Measurements from ENCODE around the gene SMAGP. TPM values are rescaled to one million over a fixed set of nuclear protein-coding genes. Genes with fewer than 3 reads are reported as not detected.
"Not testable (repeated sequence)": the region's sequence is repeated elsewhere in the genome, so short reads cannot be mapped to it uniquely, and the experiment has no call there.

SMAGP gene
- total RNA-seq, 1 donor from 2014 or later, result 167 TPM

GRCh38 chr12:51229116-51229809 is 41.0 kb downstream of the SMAGP start:
- DNase-seq (ENCODE audit: low spot score), result no peak
- Mint-ChIP-seq H3K36me3 (ENCODE audit: low read depth, unreplicated experiment) (peaks cover 9% of the 10 kb centered on the region), H3K27ac (ENCODE audit: unreplicated experiment) (peak overlapping the region; percentile 24), H3K4me3 (ENCODE audit: unreplicated experiment) (no peak overlapping the region), H3K9me3 (ENCODE audit: unreplicated experiment) (no peaks in the 10 kb centered on the region), H3K27me3 (ENCODE audit: unreplicated experiment) (no peaks in the 10 kb centered on the region), H3K4me1 (ENCODE audit: unreplicated experiment) (no peaks in the 10 kb centered on the region)
- TF ChIP-seq CTCF (IDR thresholded peaks at IDR 0.05; ENCODE audit: unreplicated experiment), result no peak

DNA sequence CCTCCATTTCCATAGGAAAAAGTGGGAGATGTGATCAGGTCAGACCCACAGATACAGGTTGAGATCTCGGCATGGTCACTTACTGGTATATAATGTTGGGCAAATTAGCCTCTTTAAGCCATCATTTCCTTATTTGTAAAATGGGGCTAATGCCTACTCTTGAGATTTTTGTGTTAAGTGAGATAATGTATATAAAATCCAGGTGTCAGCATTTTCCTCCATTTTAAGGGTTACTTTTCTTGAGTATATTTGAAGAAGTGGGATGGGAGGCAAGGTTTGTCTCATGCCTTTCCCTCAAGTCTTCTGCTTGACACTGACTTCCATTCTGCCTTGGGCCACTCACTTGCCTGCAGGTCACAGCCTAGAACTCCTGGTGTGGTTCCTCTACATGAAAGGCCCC is 42.3 kb downstream of the SMAGP start:
- no peak for DNase-seq (ENCODE audit: low spot score)
- H3K4me1 Mint-ChIP-seq (ENCODE audit: unreplicated experiment), result no peaks in the 10 kb centered on the region
- H3K9me3 Mint-ChIP-seq (ENCODE audit: unreplicated experiment), result no peaks in the 10 kb centered on the region
- H3K27me3 Mint-ChIP-seq (ENCODE audit: unreplicated experiment), result no peaks in the 10 kb centered on the region
- no peak overlapping the region for H3K4me3 Mint-ChIP-seq (ENCODE audit: unreplicated experiment)
- H3K27ac Mint-ChIP-seq (ENCODE audit: unreplicated experiment), result no peak overlapping the region
- no peak for TF ChIP-seq CTCF (IDR thresholded peaks at IDR 0.05; ENCODE audit: unreplicated experiment)
- peaks cover 9% of the 10 kb centered on the region for H3K36me3 Mint-ChIP-seq (ENCODE audit: low read depth, unreplicated experiment)

DNA sequence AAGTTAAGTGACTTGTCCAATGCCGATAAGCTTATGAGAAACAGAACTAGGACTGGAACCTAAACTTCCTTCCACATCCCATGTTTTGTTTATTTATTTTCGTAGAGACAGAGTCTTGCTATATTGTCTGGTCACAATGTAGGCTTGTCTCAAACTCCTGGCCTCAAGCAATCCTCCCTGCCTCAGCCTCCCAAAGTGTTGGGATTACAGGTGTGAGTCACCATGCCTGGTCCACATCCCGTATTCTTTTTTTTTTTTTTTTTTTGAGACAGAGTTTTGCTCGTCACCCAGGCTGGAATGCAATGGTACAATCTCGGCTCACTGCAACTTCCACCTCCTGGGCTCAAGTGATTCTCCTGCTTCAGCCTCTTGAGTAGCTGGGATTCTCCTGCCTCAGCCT is 43.1 kb downstream of the SMAGP start:
- H3K36me3 Mint-ChIP-seq (ENCODE audit: low read depth, unreplicated experiment); H3K27me3 Mint-ChIP-seq (ENCODE audit: unreplicated experiment); H3K9me3 Mint-ChIP-seq (ENCODE audit: unreplicated experiment); H3K4me1 Mint-ChIP-seq (ENCODE audit: unreplicated experiment); H3K4me3 Mint-ChIP-seq (ENCODE audit: unreplicated experiment); H3K27ac Mint-ChIP-seq (ENCODE audit: unreplicated experiment); DNase-seq (ENCODE audit: low spot score): not testable (repeated sequence)

DNA sequence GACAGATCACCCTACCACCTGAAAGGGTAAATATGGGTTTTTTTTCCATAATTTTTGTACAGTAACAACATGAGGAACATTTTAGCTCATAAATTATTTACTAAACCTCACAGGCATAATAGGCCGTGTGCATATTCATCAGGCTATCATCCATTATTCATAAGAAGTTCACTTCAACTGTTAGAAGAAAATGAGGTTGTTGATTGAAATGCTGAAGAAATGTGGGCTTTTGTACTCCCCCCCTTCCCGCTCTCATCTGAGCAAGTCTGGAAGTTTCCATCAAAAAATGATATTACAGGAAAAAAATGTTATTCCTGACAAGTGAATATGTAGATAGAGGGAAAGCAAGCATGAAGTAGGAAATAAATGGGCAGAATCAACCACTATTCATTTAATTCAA is 44.4 kb downstream of the SMAGP start:
- Mint-ChIP-seq H3K27ac (ENCODE audit: unreplicated experiment) (no peak overlapping the region), H3K4me3 (ENCODE audit: unreplicated experiment) (no peak overlapping the region), H3K36me3 (ENCODE audit: low read depth, unreplicated experiment) (peaks cover 9% of the 10 kb centered on the region), H3K27me3 (ENCODE audit: unreplicated experiment) (peaks cover 2% of the 10 kb centered on the region), H3K9me3 (ENCODE audit: unreplicated experiment) (no peaks in the 10 kb centered on the region), H3K4me1 (ENCODE audit: unreplicated experiment) (no peaks in the 10 kb centered on the region)
- TF ChIP-seq CTCF (IDR thresholded peaks at IDR 0.05; ENCODE audit: unreplicated experiment), result no peak
- DNase-seq (ENCODE audit: low spot score), result no peak

DNA sequence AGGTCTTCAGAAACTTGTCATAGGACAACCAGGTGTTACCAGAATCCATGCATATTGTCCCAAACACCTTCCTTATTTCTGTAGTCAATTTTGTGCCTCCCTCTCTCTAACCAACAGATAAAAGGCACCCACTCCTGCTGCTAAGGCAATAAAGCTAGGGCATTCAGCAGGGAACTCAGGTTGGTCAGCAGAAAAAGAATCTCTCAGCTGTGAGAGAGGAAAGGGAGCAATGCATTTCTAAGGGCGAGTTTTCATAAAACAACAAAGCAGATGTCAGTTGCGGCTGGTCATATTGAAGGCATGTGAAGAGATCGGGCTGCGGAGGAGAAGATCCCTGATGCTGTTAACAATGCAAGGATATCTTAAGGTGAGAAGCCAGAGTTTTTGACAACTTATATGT is 45.0 kb downstream of the SMAGP start:
- H3K27ac Mint-ChIP-seq (ENCODE audit: unreplicated experiment), result no peak overlapping the region
- H3K36me3 Mint-ChIP-seq (ENCODE audit: low read depth, unreplicated experiment), result peaks cover 5% of the 10 kb centered on the region
- H3K27me3 Mint-ChIP-seq (ENCODE audit: unreplicated experiment), result peaks cover 2% of the 10 kb centered on the region

More for the DNA sequence above, 45.0 kb downstream of the SMAGP start:
- TF ChIP-seq CTCF (IDR thresholded peaks at IDR 0.05; ENCODE audit: unreplicated experiment), result no peak
- DNase-seq (ENCODE audit: low spot score), result no peak
- Mint-ChIP-seq H3K4me3 (ENCODE audit: unreplicated experiment) (no peak overlapping the region), H3K4me1 (ENCODE audit: unreplicated experiment) (no peaks in the 10 kb centered on the region), H3K9me3 (ENCODE audit: unreplicated experiment) (no peaks in the 10 kb centered on the region)

Measured in endothelial cell (in vitro differentiated cells).